Keratinocyte (primary cell): ENCODE measurements around the gene BTBD3. TPM values are rescaled to one million over a fixed set of nuclear protein-coding genes. Genes with fewer than 3 reads are reported as not detected.

Experiments used
- DNase-seq: peaks from one replicate; pipeline ENCODE4 v3.0.0-alpha.2; 2011; ENCODE audit warnings: low read depth, missing footprints, low spot score
- FAIRE-seq: peaks from 2 replicates; lab custom pipeline; 2011; peaks lifted over from hg19 to GRCh38; lab: Jason Lieb, UNC
- H2AFZ ChIP-seq: 2 replicates; pipeline ENCODE4 v1.6.0; 2012; ENCODE audit warnings: low read length, control low read depth, inconsistent platforms; ENCODE audit not compliant: control insufficient read depth
- H3K27ac ChIP-seq: 2 replicates; pipeline ENCODE4 v1.5.1; 2011; ENCODE audit warnings: low read length; ENCODE audit not compliant: control insufficient read depth, insufficient read depth
- H3K27me3 ChIP-seq: 3 replicates; pipeline ENCODE4 v1.6.0; 2011; ENCODE audit warnings: low read length; ENCODE audit not compliant: control insufficient read depth, insufficient read depth; ENCODE audit errors: extremely low read depth
- H3K36me3 ChIP-seq, 2 experiments: 2 replicates in 1 of 2; 3 replicates in 1 of 2; pipeline ENCODE4 v1.5.1; 2011; ENCODE audit warnings: low read length in 2 of 2, mild to moderate bottlenecking in 1 of 2; ENCODE audit not compliant: control insufficient read depth in 2 of 2, insufficient read depth in 2 of 2; ENCODE audit errors: extremely low read depth in 1 of 2
- H3K4me1 ChIP-seq: 3 replicates; pipeline ENCODE4 v1.5.1; 2011; ENCODE audit warnings: low read length; ENCODE audit not compliant: control insufficient read depth, insufficient read depth; ENCODE audit errors: extremely low read depth
- H3K4me2 ChIP-seq: 3 replicates; pipeline ENCODE4 v1.6.0; 2011; ENCODE audit warnings: low read depth, low read length; ENCODE audit not compliant: control insufficient read depth, insufficient read depth; ENCODE audit errors: extremely low read depth
- H3K4me3 ChIP-seq, 3 experiments: fragments of 200-600 bp in 1 of 3; sonication (generic) in 1 of 3; 2 replicates in 2 of 3; 3 replicates in 1 of 3; pipeline ENCODE4 v1.5.1; 2011 to 2016; ENCODE audit warnings: low read length in 3 of 3, mild to moderate bottlenecking in 3 of 3, control low read depth in 2 of 3, inconsistent platforms in 1 of 3, low read depth in 1 of 3, mixed read lengths in 1 of 3, mixed run types in 1 of 3, moderate library complexity in 1 of 3; ENCODE audit not compliant: control insufficient read depth in 2 of 3, insufficient read depth in 2 of 3; ENCODE audit errors: extremely low read depth in 1 of 3
- H3K79me2 ChIP-seq: 2 replicates; pipeline ENCODE4 v1.6.0; 2012; ENCODE audit warnings: low read length; ENCODE audit not compliant: control insufficient read depth, insufficient read depth
- H3K9ac ChIP-seq: 3 replicates; pipeline ENCODE4 v1.6.0; 2011; ENCODE audit warnings: low read length; ENCODE audit not compliant: control insufficient read depth, insufficient read depth; ENCODE audit errors: extremely low read depth
- H3K9me1 ChIP-seq: 3 replicates; pipeline ENCODE4 v1.6.0; 2011; ENCODE audit warnings: low read length; ENCODE audit not compliant: control insufficient read depth, insufficient read depth; ENCODE audit errors: extremely low read depth
- H3K9me3 ChIP-seq: 2 replicates; pipeline ENCODE4 v1.5.1; 2012; ENCODE audit warnings: low read depth, low read length; ENCODE audit not compliant: control insufficient read depth
- H4K20me1 ChIP-seq: 3 replicates; pipeline ENCODE4 v1.6.0; 2011; ENCODE audit warnings: low read length; ENCODE audit not compliant: control insufficient read depth, insufficient read depth; ENCODE audit errors: extremely low read depth
- EZH2 ChIP-seq: IDR thresholded peaks from one replicate; pipeline ENCODE4 v1.6.1; 2012; ENCODE audit warnings: inconsistent platforms, mild to moderate bottlenecking, low read length, moderate library complexity
- dilution Hi-C: fragments of 300-500 bp; cut with MboI; formaldehyde crosslinking; loops from one replicate; pipeline ENCODE4 v1.7.0; 2020; ENCODE audit warnings: low sequenced_read_pairs; ENCODE audit not compliant: extremely low pct_ligation_motif_present
- polyA plus RNA-seq, 5 experiments: library from polyadenylated mRNA; depleted of rRNA in 3 of 5; stranded (reverse) in 3 of 5; stranded (forward) in 1 of 5; unstranded in 1 of 5; fragments of >200 nt; gene quantifications; 1 replicate in 1 of 5; 2 replicates in 3 of 5; 3 replicates in 1 of 5; pipeline versions ENCODE4 v1.2.1 to v1.2.3, GENCODE V29; 2011 to 2012; ENCODE audit warnings: missing spikeins in 2 of 5, low read depth in 1 of 5, low replicate concordance in 1 of 5
- TF ChIP-seq, protein P1 (sequence below), 3 experiments: IDR thresholded peaks in 1 of 3; conservative IDR thresholded peaks in 1 of 3; optimal IDR thresholded peaks in 1 of 3; 2 replicates in 2 of 3; 3 replicates in 1 of 3; pipeline versions ENCODE3 to v1.5.1; 2011; ENCODE audit warnings: low read length in 3 of 3, mild to moderate bottlenecking in 3 of 3, moderate library complexity in 2 of 3, control low read depth in 1 of 3, inconsistent platforms in 1 of 3; ENCODE audit not compliant: insufficient read depth in 2 of 3; ENCODE audit errors: extremely low read depth in 1 of 3

The BTBD3 gene
- polyA plus RNA-seq, 1 donor (not counting 4 experiments of a cell fraction or from before 2014, with no cell fraction given) = 29.5 TPM

DNA sequence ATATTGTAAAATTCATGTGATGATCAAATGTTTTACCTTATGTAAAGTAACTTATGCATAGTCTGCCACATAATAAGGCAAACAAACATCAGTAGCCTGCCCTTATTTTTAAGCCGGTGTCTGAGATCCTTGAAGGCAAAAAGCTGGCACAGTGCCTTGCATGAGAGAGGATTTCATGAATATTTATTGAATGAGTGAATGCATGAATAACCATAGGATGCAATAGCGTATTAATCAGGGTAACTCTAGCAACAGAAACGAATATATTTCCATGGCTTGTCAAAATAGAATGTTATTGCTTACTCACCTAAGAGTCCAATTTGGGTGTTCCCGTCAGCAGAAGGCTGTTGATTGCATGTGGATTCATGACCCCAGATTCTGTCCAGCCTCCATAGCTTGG, 34.9 kb downstream of the BTBD3 start:
- dilution Hi-C loops = no loop called here
- Histone ChIP-seq H2AFZ (no peak overlapping the region), H3K79me2 (no peaks in the 10 kb centered on the region), H3K27ac (no peak overlapping the region), H3K9me3 (no peaks in the 10 kb centered on the region), H3K4me2 (no peak overlapping the region), H3K9ac (no peak overlapping the region), H4K20me1 (no peaks in the 10 kb centered on the region), H3K9me1 (no peaks in the 10 kb centered on the region), H3K4me3 (no peak overlapping the region), H3K36me3 (no peaks in the 10 kb centered on the region), H3K4me1 (no peaks in the 10 kb centered on the region), H3K27me3 (no peaks in the 10 kb centered on the region)
- FAIRE-seq (no peak), DNase-seq (no peak)
- no peak for TF ChIP-seq EZH2
- TF ChIP-seq, protein P1, sequence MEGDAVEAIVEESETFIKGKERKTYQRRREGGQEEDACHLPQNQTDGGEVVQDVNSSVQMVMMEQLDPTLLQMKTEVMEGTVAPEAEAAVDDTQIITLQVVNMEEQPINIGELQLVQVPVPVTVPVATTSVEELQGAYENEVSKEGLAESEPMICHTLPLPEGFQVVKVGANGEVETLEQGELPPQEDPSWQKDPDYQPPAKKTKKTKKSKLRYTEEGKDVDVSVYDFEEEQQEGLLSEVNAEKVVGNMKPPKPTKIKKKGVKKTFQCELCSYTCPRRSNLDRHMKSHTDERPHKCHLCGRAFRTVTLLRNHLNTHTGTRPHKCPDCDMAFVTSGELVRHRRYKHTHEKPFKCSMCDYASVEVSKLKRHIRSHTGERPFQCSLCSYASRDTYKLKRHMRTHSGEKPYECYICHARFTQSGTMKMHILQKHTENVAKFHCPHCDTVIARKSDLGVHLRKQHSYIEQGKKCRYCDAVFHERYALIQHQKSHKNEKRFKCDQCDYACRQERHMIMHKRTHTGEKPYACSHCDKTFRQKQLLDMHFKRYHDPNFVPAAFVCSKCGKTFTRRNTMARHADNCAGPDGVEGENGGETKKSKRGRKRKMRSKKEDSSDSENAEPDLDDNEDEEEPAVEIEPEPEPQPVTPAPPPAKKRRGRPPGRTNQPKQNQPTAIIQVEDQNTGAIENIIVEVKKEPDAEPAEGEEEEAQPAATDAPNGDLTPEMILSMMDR (optimal IDR thresholded peaks at IDR 0.05 in 1 of 3, IDR thresholded peaks at IDR 0.05 in 1 of 3, conservative IDR thresholded peaks at IDR 0.05 in 1 of 3; ENCODE audit: extremely low read depth in 1 of 3, insufficient read depth in 2 of 3, low read length in 3 of 3) = no peak

DNA sequence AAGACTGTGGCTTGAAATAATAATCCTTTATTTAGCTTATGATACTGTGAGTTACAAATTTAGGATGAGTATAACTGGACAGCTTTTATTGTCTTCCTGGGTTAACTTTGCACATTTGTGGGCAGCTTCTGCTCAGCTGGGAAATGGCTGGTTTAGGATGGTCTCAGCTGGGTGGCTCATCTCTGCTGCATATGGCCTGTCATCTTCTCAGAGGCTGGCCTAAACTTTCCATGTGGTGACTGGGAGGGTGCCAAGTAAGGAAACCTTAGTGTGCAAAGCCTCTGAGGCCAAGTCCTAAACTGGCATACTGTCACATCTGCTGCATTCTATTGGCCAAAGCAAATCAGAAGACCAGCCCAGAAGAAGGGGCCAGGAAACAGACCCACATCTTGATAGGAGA, 40.2 kb downstream of the BTBD3 start:
- TF ChIP-seq, protein P1 (optimal IDR thresholded peaks at IDR 0.05 in 1 of 3, IDR thresholded peaks at IDR 0.05 in 1 of 3, conservative IDR thresholded peaks at IDR 0.05 in 1 of 3; ENCODE audit: extremely low read depth in 1 of 3, insufficient read depth in 2 of 3, low read length in 3 of 3) = no peak
- TF ChIP-seq EZH2 = no peak
- no peak for FAIRE-seq
- dilution Hi-C loops = no loop called here

More for the DNA sequence above, 40.2 kb downstream of the BTBD3 start:
- no peak overlapping the region for H2AFZ ChIP-seq
- H3K4me1 ChIP-seq = no peaks in the 10 kb centered on the region
- no peaks in the 10 kb centered on the region for H3K79me2 ChIP-seq
- H3K9me3 ChIP-seq = no peaks in the 10 kb centered on the region
- H4K20me1 ChIP-seq = no peaks in the 10 kb centered on the region
- no peaks in the 10 kb centered on the region for H3K36me3 ChIP-seq
- H3K4me2 ChIP-seq = no peak overlapping the region
- no peaks in the 10 kb centered on the region for H3K9me1 ChIP-seq
- H3K9ac ChIP-seq = no peak overlapping the region
- H3K27me3 ChIP-seq = no peaks in the 10 kb centered on the region
- no peak overlapping the region for H3K4me3 ChIP-seq
- no peak for DNase-seq
- H3K27ac ChIP-seq = no peak overlapping the region
